ENCODE data around the gene OGFRL1.

DNA sequence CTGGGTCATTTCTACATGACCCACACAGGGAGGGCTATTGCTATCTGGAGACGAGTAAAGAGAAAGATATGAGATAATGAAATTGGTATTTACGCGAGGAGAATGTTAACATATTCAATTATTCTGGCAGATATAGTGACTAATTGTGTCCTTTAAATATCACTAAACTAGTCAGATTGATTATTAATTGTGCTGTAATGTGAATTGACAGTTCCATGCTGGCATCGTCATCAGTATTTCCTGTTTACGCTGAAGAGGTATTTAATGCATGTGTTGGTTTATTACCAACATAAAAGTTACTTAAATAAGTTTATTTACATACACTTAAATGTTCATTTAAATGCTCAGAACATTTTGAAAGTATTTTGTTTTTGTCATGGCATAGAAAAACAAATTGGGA is 35.7 kb upstream of the OGFRL1 start:
- TF ChIP-seq SMC3 (conservative IDR thresholded peaks at IDR 0.05; ENCODE audit: poor library complexity) (no peak), CTCF (IDR thresholded peaks at IDR 0.05; ENCODE audit: poor library complexity, severe bottlenecking) (no peak), RAD21 (conservative IDR thresholded peaks at IDR 0.05) (no peak), EZH2 (IDR thresholded peaks at IDR 0.05; ENCODE audit: borderline replicate concordance, insufficient read depth, low read length, poor library complexity, severe bottlenecking) (no peak), EP300 (conservative IDR thresholded peaks at IDR 0.05; ENCODE audit: poor library complexity, severe bottlenecking) (no peak), POLR2AphosphoS5 (IDR thresholded peaks at IDR 0.05) (no peak), REST (IDR thresholded peaks at IDR 0.05; ENCODE audit: borderline replicate concordance) (no peak), TAF1 (IDR thresholded peaks at IDR 0.05; ENCODE audit: low read depth) (no peak), MXI1 (conservative IDR thresholded peaks at IDR 0.05; ENCODE audit: poor library complexity, severe bottlenecking) (no peak)
